Measurements from ENCODE around the gene SPRY2.

SPRY2 gene

DNA sequence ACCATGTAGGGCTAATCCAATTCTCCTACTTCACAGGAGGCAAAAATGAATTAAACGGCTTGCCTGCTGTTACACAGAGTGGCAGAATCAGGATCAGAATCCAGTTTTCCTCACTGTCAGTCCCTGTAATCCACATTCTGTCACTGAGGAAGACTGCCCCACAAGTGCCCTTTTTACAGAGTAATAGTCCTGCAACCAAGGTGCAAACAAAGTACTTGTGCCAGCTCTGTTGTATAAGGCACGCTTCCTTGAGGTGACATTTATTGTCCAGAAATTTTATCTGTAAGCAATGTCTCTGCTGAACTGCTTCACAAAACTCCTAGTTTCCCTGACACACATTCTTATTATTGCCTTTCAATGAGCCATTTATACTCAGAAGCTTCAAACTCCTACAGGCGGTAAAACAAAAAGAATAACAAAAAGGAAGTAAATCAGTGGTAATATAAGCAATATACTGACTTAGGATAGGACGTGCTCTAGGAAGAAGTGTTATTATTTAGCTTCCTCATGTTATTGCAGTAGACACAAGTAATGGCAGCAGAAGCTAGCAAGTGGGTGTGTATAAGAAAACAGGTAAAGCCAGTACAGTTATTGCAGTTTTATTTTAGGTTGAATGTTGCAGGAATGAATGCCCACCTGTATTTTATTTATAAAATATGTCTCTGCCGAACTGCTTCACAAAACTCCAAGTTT, 28.8 kb downstream of the SPRY2 start:
- H3K27ac ChIP-seq, result no peak overlapping the region
- TF ChIP-seq, protein P1, sequence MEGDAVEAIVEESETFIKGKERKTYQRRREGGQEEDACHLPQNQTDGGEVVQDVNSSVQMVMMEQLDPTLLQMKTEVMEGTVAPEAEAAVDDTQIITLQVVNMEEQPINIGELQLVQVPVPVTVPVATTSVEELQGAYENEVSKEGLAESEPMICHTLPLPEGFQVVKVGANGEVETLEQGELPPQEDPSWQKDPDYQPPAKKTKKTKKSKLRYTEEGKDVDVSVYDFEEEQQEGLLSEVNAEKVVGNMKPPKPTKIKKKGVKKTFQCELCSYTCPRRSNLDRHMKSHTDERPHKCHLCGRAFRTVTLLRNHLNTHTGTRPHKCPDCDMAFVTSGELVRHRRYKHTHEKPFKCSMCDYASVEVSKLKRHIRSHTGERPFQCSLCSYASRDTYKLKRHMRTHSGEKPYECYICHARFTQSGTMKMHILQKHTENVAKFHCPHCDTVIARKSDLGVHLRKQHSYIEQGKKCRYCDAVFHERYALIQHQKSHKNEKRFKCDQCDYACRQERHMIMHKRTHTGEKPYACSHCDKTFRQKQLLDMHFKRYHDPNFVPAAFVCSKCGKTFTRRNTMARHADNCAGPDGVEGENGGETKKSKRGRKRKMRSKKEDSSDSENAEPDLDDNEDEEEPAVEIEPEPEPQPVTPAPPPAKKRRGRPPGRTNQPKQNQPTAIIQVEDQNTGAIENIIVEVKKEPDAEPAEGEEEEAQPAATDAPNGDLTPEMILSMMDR (conservative IDR thresholded peaks at IDR 0.05), result no peak

DNA sequence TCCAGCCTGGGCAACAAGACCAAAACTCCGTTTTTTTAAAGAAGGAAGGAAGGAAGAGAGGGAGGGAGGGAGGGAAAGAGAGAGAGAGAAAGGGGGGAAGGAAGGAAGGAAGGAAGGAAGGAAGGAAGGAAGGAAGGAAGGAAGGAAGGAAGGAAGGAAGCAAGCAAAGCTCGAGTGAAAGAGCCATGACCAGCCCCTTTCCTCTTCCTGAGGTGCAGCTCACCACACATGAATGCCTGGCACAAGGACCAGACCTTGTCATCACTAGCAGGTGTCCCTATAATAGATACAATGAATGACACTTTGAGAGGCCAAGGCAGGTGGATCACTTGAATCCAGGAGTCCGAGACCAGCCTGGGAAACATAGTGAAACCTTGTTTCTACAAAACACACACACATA, 31.0 kb downstream of the SPRY2 start:
- TF ChIP-seq, protein P1 (conservative IDR thresholded peaks at IDR 0.05), result no peak
- no peak overlapping the region for H3K27ac ChIP-seq

DNA sequence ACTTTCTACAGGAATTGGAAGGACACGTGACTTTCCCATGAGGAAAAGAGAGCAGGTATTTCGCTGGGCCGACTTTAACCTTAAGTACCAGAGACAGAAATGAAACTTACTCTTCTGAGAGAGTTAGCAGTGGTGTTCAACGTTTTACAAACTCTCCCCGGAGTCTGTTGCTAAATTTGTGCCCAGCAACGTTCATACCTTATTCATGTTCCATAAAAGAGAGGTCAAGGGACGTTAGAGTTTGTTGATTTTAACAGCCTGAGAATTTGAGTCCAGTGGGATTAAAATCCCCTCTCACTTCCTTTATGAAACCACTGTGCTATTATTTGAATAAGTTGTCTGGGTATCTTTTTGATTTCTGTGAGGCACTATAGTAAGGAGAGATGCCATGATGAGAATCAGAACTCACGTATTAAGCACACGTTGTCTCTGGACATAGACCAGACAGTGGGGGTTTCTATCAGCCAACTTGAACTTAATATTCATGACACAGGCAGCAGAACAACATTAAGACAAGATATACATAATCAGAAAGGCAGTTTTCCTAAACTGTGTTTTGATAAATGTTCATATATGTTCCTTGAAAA, 33.4 kb downstream of the SPRY2 start:
- H3K27ac ChIP-seq, result no peak overlapping the region
- TF ChIP-seq, protein P1 (conservative IDR thresholded peaks at IDR 0.05), result no peak

DNA sequence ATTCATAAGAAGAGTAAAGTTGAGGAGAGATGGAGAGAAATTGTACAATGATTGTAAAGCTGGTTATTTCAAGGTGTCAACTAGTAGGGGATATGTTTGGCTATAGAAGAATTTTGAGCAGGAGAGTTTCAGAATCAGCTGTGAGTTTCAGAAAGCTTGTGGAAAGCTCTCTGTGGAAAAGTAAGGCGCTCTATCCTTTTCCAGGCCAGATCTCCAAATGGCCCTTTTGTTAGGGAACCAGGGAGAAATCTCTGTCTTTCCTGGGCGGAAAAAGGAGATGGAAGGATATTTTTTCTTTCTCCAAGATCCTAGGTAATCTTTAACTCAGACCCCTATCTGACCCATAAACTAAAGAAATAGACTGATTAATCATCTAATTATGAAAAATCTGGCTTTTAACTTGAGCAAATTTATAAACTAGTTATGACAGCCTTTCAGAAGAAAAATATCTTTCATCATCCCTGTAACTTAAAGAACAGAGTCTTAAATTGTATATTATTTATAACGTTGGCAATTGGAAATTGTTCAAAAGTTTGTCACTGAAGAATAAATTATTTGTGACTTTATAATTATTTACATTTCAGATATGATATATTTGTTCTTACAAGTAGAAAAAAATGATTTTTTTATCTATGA, 34.5 kb downstream of the SPRY2 start:
- H3K27ac ChIP-seq, result no peak overlapping the region

DNA sequence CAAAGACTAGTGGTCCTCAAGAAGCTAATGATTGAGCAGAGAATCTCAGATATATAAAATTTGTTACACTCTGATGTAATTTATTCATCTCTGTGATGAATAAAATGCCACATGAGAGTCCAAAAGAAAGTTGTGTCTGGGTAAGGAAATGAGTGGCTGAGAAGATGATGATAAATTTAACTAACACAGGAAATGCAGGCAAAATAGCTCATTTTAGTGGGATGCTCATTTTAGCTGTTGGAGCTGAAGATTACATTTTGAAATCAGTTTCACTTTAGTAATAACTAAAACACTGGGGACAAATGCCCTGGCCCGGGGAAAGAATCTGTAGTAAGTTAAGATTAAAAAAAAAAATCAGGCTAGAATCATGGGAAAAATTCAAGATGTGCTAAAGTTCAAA, 35.2 kb downstream of the SPRY2 start:
- TF ChIP-seq, protein P1 (conservative IDR thresholded peaks at IDR 0.05), result no peak
- no peak overlapping the region for H3K27ac ChIP-seq

More for the DNA sequence above, 34.5 kb downstream of the SPRY2 start:
- TF ChIP-seq, protein P1 (conservative IDR thresholded peaks at IDR 0.05), result no peak

DNA sequence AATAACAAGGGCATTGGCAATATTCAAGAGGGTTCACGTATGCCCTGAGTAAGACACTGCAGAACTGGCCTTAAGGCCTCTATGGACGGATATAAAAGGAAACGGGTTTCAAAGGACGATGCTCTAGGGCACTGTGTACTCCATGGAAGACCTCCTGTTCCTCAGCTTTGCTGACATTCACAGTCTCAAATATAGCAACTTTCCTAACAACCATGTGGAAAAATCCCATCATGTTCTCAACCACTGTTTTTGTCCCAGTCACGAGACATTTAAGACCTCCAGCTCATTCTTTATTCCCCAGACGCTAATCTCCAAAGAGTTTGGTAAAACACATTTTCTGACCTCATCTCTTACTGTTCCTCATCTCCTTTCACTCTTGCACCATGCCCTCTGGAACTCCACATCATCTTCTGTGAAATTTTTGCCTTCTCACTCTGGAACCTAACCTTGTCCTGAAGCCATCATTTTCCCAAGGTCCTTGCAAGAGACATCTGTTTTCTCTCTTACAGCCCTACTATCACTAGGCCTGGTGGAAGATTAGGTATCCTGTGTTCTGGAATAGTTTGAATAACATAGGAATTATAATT, 37.6 kb downstream of the SPRY2 start:
- TF ChIP-seq, protein P1 (conservative IDR thresholded peaks at IDR 0.05), result no peak
- no peak overlapping the region for H3K27ac ChIP-seq

DNA sequence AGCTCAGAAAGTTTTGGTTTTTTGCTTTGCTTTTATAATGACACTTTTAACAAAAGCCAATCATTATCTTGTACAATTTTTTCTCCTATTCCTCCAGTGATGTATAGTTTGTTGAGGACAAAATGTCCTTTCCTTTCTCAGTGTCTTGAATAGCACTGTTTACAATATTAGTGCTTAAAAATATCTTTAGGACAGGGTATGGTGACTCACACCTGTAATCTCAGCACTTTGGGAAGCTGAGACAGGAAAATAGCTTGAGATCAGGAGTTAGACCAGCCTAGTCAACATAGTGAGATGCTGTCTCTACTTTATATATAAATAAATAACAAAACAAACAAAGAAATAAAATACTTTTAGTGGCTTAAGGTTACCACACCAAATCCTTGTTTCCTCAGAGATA, 41.9 kb downstream of the SPRY2 start:
- TF ChIP-seq, protein P1 (conservative IDR thresholded peaks at IDR 0.05), result no peak
- no peak overlapping the region for H3K27ac ChIP-seq
